Calu3 (cell line): ENCODE measurements around the gene MEN1. TPM values are rescaled to one million over a fixed set of nuclear protein-coding genes. Genes with fewer than 3 reads are reported as not detected.

ENCODE experiments used
- BruUV-seq: library from RNA; stranded (reverse); fragments of 400-500 nt; replicated peaks from 2 replicates; lab custom pipeline; 2021; lab: Mats Ljungman, UMichigan
- CTCF ChIA-PET: fragments of 300-600 bp; sonication (Branson Sonifier 250); formaldehyde crosslinking; loops from one replicate; lab custom pipeline; 2022; ENCODE audit warnings: antibody characterized with exemption; lab: Charles Lee
- DNase-seq: peaks from one replicate; pipeline ENCODE4 v3.0.0; 2022
- H3K27ac Mint-ChIP-seq: one replicate; pipeline ENCODE4 v1.8.0; 2022; ENCODE audit warnings: mixed read lengths; ENCODE audit not compliant: unreplicated experiment
- H3K27me3 Mint-ChIP-seq: one replicate; pipeline ENCODE4 v1.8.0; 2022; ENCODE audit warnings: mixed read lengths; ENCODE audit not compliant: unreplicated experiment
- H3K36me3 Mint-ChIP-seq: one replicate; pipeline ENCODE4 v1.8.0; 2022; ENCODE audit warnings: mild to moderate bottlenecking, moderate library complexity, mixed read lengths; ENCODE audit not compliant: insufficient read depth, unreplicated experiment
- H3K4me1 Mint-ChIP-seq: one replicate; pipeline ENCODE4 v1.8.0; 2022; ENCODE audit warnings: mild to moderate bottlenecking, low read depth, mixed read lengths; ENCODE audit not compliant: unreplicated experiment
- H3K4me3 Mint-ChIP-seq: one replicate; pipeline ENCODE4 v1.8.0; 2022; ENCODE audit warnings: mild to moderate bottlenecking, low read depth, moderate library complexity, mixed read lengths; ENCODE audit not compliant: unreplicated experiment
- H3K9me3 Mint-ChIP-seq: one replicate; pipeline ENCODE4 v1.8.0; 2022; ENCODE audit warnings: low read depth, mixed read lengths; ENCODE audit not compliant: unreplicated experiment
- CTCF ChIP-seq: fragments of 200-600 bp; IDR thresholded peaks from one replicate; pipeline ENCODE4 v1.8.0; 2022; ENCODE audit warnings: antibody characterized with exemption; ENCODE audit not compliant: unreplicated experiment
- intact Hi-C: fragments of 100-400 bp; cut with micrococcal nuclease; formaldehyde crosslinking; loops from one replicate; pipeline ENCODE4 v1.10.0; 2022; ENCODE audit not compliant: unreplicated experiment
- total RNA-seq: library from RNA; stranded (reverse); gene quantifications from 2 replicates; pipeline ENCODE4 v1.2.3, GENCODE V29; 2022

The MEN1 gene
- total RNA-seq, 1 experiment from 2014 or later: 39.8 TPM

- no peak for DNase-seq
- Mint-ChIP-seq H3K4me3 (no peak overlapping the region), H3K27ac (no peak overlapping the region), H3K9me3 (no peaks in the 10 kb centered on the region), H3K27me3 (no peaks in the 10 kb centered on the region), H3K4me1 (peaks cover 5% of the 10 kb centered on the region), H3K36me3 (peaks cover 27% of the 10 kb centered on the region)
- TF ChIP-seq CTCF: no peak
- no TSS peak for BruUV-seq
- CTCF ChIA-PET: no interaction called here
- intact Hi-C loops: no loop called here
Observed at GRCh38 chr11:64757549-64758329, 52.6 kb downstream of the MEN1 start.

- CTCF ChIA-PET: no interaction called here
- no peaks in the 10 kb centered on the region for H3K27me3 Mint-ChIP-seq
- DNase-seq: no peak
Observed at GRCh38 chr11:64755681-64756361, 54.5 kb downstream of the MEN1 start.

GRCh38 chr11:64754919-64755662 lies 55.3 kb downstream of the MEN1 start:
- H3K4me3 Mint-ChIP-seq: no peak overlapping the region
- H3K4me1 Mint-ChIP-seq: no peaks in the 10 kb centered on the region
- no peak overlapping the region for H3K27ac Mint-ChIP-seq
- no peak for DNase-seq
- CTCF ChIA-PET: no interaction called here
- TF ChIP-seq CTCF: no peak
- BruUV-seq: no TSS peak
- no peaks in the 10 kb centered on the region for H3K9me3 Mint-ChIP-seq
- intact Hi-C loops: no loop called here
- H3K36me3 Mint-ChIP-seq: peaks cover 8% of the 10 kb centered on the region
- no peaks in the 10 kb centered on the region for H3K27me3 Mint-ChIP-seq

More at GRCh38 chr11:64755681-64756361, 54.5 kb downstream of the MEN1 start:
- no peak for TF ChIP-seq CTCF
- Mint-ChIP-seq H3K36me3 (peaks cover 15% of the 10 kb centered on the region), H3K4me3 (no peak overlapping the region), H3K4me1 (no peaks in the 10 kb centered on the region), H3K9me3 (no peaks in the 10 kb centered on the region), H3K27ac (no peak overlapping the region)
- BruUV-seq: no TSS peak
- intact Hi-C loops: no loop called here

- intact Hi-C loops: no loop called here
- H3K4me1 Mint-ChIP-seq: no peaks in the 10 kb centered on the region
- CTCF ChIA-PET: interaction anchor here (0.6 kb wide), 1 partner anchor 103 kb away, joined by 5 read pairs; no protein-coding TSS in a partner anchor
- peaks cover under 1% of the 10 kb centered on the region for H3K36me3 Mint-ChIP-seq
- no peak overlapping the region for H3K4me3 Mint-ChIP-seq
- no TSS peak for BruUV-seq
- no peak overlapping the region for H3K27ac Mint-ChIP-seq
- no peak for TF ChIP-seq CTCF
- no peak for DNase-seq
- no peaks in the 10 kb centered on the region for H3K27me3 Mint-ChIP-seq
- no peaks in the 10 kb centered on the region for H3K9me3 Mint-ChIP-seq
Observed at GRCh38 chr11:64754124-64754918, 56.0 kb downstream of the MEN1 start.
